Choroid plexus epithelial cell (primary cell): ENCODE data around the gene HBS1L.
A peak's percentile ranks its signal among the peaks of the same experiment; 100 is the strongest.

Experiments used
- DNase-seq: peaks from one replicate; pipeline ENCODE4 v3.0.0-alpha.2; 2010; ENCODE audit warnings: low read depth
- H3K4me3 ChIP-seq: 2 replicates; pipeline ENCODE4 v1.5.1; 2011; ENCODE audit warnings: low read depth, mild to moderate bottlenecking, control low read depth, low read length, moderate library complexity
- TF ChIP-seq, protein P1 (sequence below): conservative IDR thresholded peaks from 2 replicates; pipeline ENCODE4 v1.5.1; 2011; ENCODE audit warnings: low read depth, mild to moderate bottlenecking, control low read depth, inconsistent platforms, low read length, moderate library complexity

Gene HBS1L

DNA sequence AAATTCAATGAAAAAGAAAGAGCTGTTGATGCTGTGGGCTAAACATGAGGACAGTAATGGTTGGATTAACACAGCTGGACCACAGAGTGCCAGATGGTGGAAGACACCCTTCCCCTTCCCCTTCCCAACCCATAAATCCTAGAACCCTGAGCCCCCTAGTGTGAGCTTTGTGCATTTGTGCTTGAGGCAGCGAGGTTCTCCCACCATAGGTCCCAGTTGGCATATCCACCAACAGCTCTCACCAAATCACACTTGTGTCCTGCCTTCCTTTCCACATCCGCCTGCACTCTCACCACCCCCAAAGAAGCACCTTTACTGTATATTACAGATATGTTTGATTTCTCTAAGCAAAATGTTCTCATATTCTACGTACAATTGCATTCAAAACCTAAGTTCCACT lies 32.8 kb upstream of the HBS1L start:
- TF ChIP-seq, protein P1, sequence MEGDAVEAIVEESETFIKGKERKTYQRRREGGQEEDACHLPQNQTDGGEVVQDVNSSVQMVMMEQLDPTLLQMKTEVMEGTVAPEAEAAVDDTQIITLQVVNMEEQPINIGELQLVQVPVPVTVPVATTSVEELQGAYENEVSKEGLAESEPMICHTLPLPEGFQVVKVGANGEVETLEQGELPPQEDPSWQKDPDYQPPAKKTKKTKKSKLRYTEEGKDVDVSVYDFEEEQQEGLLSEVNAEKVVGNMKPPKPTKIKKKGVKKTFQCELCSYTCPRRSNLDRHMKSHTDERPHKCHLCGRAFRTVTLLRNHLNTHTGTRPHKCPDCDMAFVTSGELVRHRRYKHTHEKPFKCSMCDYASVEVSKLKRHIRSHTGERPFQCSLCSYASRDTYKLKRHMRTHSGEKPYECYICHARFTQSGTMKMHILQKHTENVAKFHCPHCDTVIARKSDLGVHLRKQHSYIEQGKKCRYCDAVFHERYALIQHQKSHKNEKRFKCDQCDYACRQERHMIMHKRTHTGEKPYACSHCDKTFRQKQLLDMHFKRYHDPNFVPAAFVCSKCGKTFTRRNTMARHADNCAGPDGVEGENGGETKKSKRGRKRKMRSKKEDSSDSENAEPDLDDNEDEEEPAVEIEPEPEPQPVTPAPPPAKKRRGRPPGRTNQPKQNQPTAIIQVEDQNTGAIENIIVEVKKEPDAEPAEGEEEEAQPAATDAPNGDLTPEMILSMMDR, result peak; percentile 9
- DNase-seq, result no peak
- no peak overlapping the region for H3K4me3 ChIP-seq

DNA sequence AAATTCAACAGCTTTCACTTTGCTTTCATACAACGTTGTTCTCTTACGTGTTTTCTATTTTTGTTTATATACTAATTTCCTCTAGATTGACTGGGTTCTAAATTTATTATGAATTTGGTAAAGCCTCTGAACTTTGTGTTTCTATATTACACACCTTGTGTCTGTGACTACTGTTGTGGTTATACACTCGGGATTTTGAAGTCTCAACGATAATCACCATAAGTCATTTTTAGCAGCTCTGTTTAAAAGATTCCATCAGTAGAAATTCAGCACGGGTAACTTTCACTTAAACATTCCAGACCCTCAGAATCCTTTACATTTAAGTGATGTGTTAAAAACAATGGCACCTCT lies 31.8 kb upstream of the HBS1L start:
- H3K4me3 ChIP-seq, result no peak overlapping the region
- TF ChIP-seq, protein P1, result no peak
- DNase-seq, result no peak

DNA sequence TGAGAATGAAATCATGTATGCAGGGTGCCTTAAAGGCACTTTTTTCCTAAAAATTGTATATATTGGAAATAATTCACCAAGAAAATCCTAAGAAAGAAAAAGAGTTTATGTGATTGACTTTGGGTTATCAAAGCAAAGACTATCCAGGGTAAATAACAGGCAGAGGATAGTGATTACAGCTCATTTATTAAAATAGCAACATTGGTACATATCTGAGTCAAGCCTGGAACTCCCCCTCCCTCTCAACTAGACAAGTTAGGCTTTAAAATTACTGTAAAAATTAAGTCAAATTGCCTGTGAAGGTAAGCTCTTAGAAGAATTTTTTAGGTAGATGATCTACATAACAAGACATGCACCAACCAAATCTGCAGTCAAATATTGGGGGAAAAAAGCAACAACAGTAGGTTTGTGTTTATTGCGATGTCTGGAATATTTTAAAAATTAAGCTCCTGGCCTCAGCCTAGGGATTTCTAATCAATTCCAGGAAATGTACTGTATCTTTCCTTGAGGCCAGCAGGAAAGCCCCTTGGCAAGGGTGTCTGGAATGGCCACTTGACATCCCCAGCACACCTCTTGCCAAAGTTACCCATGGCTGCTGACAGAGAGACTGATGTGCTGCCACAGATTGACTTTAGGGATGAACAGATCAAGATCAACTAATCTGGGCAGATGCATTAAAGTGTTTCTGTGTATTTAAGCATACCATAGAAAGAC lies 31.2 kb upstream of the HBS1L start:
- no peak overlapping the region for H3K4me3 ChIP-seq

DNA sequence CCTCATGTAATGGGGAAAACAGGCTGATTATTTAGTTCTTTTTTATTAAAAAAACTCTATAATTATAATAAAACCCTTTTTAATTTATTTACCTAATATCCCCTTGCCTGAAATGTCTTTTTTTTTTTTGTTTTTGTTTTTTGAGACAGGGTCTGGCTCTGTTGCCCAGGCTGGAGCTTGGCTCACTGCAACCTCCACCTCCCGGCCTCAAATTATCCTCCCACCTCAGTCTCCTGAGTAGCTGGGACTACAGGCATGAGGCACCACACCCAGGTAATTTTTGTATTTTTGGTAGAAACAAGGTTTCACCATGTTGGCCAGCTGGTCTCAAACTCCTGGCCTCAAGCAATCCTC lies 30.3 kb upstream of the HBS1L start:
- TF ChIP-seq, protein P1, result no peak
- H3K4me3 ChIP-seq, result no peak overlapping the region
- no peak for DNase-seq

More for the DNA sequence above, 31.2 kb upstream of the HBS1L start:
- no peak for DNase-seq
- TF ChIP-seq, protein P1, result no peak

DNA sequence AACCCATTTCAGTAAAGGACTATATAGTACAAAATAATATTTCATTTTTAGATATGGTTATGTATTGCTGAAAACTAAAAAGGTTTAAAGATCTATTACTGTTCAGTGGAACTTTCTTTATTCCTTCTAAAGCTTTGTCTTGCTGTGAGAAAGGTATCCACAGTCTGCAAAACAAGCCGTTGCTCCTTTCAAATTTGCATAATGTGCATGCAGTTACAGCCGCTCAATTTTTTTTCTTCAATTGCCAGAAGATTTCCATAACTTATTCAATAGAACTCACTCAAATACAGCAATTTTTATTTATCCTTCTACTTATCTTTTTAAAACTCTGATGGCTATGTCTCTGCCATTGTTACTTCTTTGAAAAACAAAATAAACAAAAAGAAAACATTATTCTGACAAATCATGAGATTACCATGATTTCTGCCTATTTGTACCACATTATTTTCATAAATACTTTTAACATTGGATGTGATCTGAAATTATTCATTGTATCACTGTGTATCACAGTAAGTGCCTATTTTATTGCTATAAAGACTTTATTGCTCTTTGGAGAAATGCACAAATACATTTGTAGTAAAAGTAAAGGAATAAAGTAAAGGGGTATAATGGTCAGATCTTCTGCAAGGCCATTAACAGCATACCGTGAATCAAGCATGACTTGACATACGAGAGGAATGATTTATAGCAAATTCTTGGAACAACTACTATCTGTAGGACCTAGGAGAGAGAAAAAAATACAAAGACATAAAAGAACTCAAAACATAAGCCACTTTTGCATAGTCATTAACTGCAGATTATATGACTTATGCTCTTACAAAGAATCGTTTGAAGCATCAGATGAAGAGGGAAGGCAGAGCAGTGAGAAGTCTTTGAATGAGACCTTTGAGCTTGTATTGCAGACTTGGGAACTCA lies 29.6 kb upstream of the HBS1L start:
- no peak overlapping the region for H3K4me3 ChIP-seq

DNA sequence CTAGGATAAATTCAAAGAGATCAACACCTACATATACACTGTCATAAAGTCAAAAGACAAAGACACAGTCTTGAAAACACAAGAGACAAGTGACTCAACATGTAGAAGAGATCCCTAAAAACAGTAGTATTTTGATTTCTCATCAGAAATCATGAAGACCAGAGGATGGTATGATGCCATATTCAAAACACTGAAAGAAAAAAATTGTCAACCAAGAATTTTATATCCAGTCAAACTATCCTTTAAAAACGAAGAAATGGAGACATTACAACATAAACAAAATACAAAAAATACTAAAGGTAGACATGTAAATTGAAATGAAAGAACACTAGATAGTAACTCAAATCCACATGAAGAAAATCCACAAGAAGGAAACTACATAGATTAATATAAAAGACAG lies 27.3 kb upstream of the HBS1L start:
- no peak for DNase-seq
- TF ChIP-seq, protein P1, result no peak
- no peak overlapping the region for H3K4me3 ChIP-seq

More for the DNA sequence above, 29.6 kb upstream of the HBS1L start:
- no peak for DNase-seq
- TF ChIP-seq, protein P1, result no peak

DNA sequence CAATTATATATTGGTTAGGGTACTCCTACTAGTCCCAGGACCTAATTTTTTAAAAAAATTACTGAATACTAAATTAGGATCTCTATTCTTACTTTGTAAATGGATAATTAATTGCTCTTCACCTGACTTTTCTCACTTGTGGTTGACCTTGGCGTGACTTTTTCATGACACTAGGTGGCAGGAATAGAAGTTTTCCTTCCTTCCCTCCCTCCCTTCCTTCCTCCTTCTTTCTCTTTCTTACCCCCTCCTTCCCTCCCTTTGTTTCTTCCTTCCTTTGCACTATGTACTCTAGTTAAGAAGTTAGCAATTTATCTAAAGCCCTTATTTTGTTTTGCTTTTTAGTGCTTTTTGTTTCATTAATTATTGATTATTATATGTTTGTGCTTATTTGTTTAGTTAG lies 20.4 kb upstream of the HBS1L start:
- no peak overlapping the region for H3K4me3 ChIP-seq
- TF ChIP-seq, protein P1, result no peak
- DNase-seq, result no peak
